NCI-H1694 (cell line): Measurements from ENCODE around the gene ABLIM2.
"Not testable (repeated sequence)": the region's sequence is repeated elsewhere in the genome, so short reads cannot be mapped to it uniquely, and the experiment has no call there.

Experiments
- DNase-seq: peaks from one replicate; lab custom pipeline; 2025; lab: John Stamatoyannopoulos, UW

ABLIM2 gene

DNA sequence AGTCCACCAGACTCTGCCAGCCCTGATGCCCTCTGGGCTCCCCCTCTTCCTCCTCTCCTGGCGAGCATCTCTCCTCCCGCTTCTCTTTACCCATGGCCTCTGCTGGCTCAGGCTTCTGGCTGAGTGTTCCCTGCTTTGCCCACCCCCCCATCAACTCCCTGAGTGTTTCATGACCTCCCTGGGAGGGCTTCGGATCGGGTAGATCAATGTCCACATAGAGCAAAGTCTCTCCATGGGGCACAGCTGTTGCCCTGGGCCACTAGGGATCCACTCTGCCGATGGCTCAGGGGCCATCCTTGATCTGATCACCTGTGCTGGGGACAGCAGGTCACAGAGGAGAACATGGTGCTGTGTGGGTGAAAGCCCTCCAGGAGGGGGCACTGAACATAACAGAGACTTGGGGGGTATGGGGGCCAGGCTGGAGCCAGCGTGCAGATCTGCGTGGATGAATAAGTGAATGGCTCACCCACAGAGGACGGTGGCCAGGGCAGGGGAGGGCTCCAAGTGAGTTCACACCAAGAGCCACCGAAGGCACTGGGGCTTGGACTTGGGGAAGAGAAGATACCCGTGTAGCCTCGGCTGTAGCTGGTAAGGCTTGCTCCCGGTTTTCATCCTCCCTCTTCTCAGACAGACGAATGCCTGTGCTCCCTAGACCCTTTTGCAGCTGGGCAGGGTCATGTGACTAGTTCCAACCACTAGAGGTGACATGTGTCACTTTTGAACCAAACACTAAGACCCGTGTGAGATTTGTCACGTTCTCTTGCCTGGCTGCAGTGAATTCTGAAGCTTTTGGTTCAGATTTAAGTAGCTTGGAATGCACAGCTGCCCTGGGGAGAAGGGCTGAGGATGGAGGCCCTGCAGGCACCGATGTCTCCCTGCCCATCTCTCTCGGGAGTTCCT lies 195.8 kb downstream of the ABLIM2 start:
- DNase-seq, result no peak

DNA sequence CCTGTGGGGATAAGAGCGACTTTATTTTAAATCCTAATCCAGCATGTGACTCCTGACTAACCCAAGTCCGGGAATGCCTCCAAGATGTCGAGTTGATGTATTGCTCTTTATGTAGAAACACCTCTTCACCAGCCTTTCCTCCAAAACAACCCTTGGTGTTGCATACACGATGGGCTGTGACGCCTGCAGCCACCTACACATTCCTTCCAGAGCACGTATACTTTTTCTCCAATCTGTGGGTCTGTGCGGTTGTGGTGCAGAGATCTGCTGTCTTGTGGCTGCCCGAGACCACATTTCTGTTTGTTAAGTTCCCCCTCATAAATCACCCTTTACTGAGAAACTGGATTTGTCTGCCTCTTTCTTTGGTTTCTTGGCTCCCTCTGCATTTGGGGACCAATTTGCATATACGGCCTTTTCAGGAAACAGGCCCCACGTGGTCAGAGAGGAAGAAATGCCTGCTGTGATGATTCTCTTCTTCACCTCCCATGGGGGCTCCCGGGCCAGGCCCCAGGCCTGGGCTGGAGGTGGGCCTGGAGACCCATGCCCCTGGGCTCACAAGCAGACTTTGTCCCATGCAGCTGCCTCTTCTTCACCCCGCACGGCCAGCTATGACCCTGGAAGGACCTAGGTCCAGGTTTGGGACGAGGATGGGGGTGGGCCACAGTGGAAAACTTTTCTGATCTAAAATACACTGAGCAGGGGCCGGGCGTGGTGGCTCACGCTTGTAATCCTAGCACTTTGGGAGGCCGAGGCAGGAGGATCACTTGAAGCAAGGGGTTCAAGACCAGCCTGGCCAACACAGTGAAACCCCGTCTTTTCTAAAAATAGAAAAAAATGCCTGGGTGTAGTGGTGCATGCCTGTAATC lies 197.6 kb downstream of the ABLIM2 start:
- DNase-seq, result peak; percentile 31

DNA sequence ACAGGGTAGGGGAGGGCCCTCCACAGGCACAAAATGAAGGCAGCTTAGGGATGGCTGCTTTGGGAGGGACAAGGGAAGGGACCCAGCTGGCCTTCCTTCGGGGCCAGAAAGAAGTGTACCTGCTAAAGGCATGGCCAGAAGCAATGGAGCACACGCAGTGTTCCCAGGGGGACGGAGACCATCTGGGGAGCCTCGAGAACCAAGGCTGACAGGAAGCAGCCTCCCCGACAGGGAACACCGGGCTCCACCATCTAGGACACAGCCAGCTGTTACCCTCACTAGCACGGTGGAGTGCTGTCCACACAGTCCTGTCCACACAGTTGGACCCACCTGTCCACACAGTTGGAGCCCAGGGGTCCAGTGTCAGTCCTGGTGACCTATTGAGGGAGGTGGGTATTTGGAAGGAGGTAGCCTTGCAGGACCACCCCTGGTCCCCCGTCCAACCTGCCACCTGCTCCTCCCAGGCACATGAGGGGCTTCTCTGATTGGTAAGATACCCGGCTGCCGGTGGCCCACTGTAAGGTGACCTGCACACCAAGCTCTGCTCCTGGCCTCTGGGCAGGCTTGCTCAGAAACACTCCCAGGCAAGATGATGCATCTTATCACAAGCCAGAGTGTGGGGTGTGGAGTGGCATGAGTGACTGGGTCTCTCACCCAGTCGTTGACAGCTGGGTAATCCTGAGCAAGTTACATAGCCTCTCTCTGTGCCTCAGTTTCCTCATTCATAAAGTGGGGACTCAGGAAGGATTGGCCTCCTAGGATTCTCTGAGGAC lies 198.4 kb downstream of the ABLIM2 start:
- peak; percentile 26 for DNase-seq

DNA sequence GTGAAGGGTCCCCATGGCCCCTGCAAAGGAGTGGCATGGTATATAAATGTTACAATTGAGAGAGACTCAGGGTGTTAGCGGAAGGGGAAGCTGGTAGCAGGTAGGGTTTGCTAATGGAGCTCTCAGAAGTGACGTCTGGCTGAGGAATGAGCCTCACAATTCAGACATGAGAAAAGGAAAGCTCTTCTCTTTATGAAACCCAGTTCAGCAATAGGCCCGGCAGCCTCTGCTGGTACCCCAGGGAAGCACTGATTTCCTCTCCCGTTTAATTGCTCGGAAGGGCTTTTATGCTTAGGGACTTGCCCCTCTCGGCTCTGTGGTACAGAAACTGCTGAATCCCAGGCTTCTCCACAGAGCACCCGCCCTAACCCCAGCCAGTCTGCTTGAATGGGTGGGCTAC lies 199.5 kb downstream of the ABLIM2 start:
- DNase-seq, result no peak

DNA sequence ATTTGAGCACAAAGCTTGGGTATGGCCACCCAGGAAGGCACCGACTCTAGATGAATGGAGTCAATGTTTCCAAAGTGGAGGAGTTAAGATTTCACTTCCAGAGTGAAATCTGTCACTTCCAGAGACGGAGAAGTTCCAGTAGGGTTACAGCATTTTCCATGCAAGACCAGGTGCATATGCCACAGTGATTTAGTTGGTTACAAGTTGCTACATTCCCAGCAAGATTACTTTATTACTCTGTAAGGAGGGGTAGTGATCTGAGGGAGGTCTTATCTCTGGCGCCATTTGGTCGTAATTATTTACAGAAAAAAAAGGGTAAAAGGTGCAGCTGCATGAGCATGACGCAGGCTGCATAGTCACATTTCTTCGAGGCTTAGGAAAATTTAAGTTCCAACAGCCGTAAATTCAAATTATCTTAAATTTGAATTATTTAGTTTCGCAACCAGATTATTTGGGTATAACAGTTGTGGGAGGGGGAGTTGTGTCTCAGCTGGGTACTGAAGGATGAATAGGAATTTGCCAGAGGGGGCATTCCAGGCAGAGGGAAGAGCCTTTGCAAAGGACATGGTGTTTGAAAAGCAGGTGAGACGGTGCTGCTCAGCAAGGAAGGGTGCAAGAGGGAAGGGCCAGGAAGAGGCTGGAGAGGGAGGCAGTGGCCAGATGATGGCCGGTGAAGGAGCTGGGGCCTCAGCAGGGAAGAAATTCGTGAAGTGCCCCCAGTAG lies 201.5 kb downstream of the ABLIM2 start:
- DNase-seq, result no peak

DNA sequence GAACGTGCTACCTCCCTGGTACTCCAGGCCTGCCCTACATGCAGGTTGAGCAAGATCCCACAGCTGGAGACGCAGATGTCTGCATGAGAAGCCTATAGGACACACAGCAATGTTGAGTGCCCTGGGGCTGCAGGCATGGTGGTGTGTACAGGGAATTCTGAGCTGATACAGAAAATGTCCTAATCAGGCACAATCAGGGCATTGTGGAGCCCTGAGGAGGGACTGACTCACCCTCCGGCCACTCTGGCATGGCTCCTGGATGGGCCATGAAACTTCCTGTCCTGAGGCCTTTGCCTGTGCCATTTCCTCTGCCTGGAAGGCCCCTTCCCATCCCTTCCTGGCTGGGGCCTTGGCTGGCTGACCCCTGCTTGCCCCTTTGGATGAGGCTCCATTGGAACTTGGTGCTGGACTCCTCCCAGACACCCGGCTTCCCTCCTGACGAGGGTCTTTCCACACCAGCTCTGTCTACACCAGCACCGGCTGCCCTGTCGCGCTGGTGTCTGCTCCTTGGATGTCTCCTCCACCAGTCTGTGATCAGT lies 202.3 kb downstream of the ABLIM2 start:
- DNase-seq, result no peak

DNA sequence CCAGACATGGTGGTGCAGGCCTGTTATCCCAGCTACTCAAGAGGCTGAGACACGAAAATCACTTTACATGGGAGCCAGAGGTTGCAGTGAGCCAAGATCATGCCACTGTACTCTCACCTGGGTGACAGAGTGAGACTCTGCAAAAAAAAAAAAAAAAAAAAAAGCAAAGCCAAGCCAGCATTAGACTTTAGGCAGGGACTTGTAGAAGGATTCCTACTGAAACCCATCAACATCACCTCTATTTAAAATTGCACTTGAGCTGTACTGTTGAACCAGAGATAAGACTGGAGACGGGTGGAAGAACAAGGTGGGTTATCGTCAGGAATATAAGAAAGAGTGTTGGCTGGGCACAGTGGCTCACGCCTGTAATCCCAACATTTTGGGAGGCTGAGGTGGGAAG lies 203.2 kb downstream of the ABLIM2 start:
- DNase-seq, result no peak

DNA sequence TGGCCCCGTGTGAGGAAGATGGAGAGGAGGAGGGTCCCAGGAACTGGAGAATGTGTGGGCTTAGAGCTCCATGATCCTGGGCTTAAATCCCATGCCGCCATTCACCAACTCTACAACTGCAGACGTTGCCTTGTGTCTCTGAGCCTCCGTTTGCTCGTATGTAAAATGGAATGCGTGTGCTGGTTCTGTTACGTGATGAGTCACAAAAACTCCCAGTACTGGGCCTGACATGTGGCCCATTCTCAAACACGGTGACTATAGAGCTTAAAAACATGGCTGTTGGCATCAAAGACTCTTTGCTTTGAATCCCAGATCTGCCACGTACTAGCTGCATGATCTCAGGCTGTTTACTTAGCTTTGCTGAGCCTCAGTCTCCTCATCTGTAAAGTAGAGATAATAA lies 206.0 kb downstream of the ABLIM2 start:
- no peak for DNase-seq

DNA sequence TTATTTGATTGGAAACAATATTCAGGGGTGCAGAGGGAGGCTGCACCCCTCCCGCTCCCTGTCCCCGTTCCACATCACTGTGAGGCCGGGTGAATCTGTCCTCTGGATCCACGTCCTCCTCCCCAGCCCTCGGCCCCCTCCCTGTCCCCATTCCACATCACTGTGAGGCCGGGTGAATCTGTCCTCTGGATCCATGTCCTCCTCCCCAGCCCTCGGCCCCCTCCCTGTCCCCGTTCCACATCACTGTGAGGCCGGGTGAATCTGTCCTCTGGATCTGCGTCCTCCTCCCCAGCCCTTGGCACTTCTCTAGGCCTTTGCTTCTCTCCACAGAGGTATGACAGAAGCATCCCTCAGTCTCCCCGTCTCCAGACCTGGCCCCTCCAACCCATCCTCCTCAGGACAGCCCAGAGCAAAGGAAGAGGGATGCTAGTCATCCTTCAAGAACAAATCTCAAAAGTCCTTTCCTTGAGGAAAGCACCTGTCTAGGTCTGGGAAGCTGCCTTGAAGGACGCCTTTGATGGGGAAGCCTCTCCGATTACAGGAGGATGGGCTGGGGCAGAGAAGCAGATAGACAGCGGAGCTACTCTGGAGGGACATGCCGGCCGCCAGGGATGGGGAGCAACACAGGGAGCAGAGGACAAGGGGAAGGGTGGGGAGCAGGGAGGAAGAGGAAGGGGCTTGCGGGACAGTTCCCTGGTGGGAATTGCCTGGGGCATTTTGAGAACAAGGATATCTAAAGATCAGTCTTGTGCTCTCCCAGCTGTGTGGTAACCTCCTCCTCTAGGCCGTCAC lies 208.1 kb downstream of the ABLIM2 start:
- DNase-seq, result no peak

DNA sequence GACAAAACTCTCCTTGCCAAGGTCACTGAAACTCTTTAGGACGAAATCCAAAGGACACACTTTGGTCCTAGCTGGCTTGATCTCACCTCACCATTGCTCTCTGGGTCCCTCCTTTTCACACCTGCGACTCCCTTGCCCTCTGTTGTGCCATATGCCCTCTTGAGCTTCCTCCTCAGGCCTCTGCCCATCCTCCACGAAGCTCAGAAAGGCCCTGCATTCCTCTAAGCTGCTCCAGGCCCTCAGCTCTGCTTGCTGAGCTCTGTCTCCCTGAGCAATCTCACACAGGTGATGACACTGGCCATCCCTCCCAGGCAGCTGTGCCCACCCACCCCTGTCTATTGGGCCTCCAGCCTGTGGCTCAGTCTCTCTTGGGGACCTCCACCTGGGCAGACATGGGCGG lies 208.9 kb downstream of the ABLIM2 start:
- no peak for DNase-seq

DNA sequence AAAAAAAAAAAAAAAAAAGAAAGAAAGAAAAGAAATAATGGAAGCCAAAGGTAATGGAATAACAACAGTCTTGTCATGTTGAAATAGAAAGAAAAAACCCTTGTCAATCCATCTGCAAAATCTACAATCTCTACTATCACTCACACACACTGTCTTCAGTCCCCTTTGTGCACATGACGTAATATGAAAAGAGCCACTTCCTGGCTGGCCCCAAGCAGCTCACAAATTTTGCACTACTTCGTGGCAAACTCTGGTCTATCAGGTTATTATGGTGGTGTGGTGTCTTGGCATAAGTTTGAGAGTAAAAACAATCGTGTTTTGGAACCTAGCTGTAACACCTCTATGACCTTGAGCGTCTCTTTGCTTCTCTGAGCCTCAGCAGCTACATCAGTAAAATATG lies 210.7 kb downstream of the ABLIM2 start:
- no peak for DNase-seq

DNA sequence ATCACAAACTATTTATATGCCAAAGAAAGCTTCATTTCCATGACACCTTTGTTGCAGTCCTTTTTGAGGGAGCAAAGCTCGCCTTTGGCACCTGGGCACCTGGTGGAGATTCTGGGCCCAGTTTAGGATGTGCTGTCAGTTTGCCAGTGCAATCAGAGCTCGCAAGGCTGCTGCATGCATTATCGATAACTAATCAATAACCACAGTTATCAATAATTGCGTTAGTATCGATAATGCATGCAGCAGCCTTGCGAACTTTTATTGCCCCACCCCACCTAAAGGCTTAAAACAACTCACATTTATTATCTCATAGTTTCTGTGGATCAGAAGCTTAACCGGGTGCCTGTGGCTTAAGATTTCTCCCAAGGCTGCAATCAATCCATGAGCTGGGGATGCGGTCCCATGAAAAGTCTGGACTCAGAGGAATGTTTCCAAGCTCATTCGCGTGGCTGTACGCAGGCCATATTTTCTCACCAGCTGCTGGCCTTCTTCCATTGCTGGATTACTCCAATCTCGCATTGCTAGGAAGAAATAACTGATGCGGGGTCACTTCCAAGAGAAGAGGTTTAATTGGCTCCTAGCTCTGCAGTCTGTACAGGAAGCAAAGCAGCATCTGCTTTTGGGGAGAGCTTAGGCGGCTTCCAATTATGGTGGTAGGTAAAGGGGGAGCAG lies 212.8 kb downstream of the ABLIM2 start:
- DNase-seq, result no peak

DNA sequence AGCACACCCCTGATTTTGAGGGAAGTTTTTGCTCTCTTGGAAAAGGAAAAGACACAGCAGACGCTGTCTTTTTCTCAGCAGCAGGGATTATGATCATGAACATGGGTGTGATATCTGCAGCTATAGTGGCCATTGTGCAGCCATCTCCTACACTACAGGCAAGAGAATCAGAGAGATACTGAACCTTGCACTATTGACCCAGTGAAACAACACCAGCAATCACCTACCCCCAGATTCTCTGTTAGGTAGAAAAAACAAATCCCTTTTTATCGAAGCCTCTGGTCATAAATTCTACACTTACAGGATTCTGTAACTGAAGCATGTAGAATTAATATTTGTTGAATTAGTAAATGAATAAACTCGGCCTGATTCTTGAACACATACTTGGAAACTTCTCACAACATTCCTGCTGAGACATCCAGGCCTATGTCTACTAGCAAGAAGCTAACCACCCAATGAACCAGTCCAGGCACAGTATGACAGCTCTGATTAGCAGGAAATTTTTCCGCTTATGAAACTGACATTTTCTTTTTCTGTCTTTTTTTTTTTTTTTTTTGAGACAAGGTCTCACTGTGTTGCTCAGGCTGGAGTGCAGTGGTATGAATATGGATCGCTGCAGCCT lies 213.9 kb downstream of the ABLIM2 start:
- DNase-seq, result no peak

DNA sequence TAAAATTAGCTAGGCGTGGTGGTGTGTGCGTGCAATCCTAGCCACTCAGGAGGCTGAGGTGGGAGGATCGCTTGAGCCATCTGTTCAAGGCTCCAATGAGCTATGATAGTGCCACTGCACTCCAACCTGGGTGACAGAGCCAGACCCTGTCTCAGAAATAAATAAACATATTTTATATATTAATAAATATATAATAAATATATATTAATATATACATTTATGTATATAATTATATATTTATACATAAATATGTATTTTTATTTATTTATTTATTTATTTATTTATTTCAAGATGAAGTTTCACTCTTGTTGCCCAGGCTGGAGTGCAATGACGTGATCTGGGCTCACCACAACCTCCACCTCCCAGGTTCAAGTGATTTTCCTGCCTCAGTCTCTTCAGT lies 214.9 kb downstream of the ABLIM2 start:
- DNase-seq, result not testable (repeated sequence)

DNA sequence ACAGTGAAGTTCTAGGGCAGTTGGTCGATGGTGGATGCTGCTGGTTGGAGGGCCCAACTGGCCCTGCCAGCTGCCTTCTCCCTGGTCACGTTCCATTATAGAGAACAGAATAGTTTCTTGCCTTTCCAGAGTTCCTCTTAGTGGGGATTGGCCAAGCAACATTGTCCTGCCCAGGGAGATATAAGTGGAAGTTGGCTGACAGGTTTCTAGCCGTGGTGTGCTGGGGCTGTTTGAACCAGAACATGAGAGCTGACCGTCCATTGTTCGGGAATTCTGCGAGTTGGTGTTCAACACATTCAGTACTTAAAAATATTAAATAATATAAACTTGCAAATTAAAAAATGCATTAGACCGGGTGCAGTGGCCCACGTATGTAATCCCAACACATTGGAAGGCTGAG lies 215.4 kb downstream of the ABLIM2 start:
- no peak for DNase-seq

DNA sequence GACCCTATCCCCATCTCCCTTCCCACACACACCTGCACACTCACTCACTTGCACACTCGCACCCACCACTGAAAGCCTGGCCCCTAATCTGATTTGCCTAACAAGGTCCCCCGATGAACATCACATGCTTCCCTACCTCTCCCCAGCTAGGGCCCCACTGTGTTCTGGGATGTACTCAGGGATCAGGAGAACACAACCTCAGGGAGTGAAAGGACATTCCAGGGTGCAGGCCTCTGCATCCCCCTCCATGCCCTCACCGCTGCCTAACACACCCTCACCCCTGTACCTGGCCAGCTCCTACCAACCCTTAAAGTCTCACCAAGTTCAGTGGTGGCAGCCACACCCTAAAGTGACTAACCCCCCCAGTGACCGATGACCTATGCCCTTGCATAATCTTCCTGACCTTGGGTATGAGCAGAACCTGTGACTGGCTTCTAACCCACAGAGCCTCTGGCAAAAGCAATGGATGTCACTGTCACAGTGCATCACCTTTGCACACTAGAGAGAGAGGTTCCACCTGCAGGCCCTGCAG lies 216.6 kb downstream of the ABLIM2 start:
- no peak for DNase-seq

DNA sequence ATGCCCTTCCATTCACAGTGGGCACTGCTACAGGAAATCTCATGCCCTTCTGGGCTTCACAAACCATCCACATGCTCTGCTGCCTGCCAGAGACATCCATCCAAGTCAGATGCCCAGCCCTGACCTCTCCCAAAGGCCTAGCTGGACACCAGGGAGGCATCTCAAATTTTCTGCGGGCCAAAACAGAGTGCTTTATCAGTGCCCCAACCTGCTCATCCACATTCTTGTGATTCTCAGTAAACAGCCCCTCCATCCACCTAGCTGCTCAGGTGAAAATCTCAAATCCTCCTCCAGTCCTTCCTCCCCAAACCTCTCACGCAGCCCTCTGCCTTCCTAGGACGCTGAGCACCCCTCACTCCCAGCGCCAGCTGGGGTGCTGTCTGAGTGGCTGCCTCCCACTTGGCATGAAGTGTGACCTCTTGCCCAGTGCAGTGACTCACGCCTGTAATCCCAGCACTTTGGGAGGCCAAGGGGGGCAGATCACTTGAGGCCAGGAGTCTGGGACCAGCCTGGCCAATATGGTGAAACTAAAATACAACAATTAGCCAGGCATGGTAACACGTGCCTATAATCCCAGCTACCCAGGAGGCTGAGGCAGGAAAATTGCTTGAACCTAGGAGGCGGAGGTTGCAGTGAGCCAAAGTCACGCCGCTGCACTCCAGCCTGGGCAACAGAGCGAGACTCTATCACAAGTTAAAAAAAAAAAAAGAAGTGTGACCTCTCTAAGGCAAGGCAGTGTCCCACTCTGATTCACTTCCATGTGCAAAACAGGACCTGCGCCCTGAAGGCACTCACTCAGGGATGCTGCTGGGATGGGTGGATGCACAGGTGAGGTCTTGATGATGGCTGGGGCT lies 217.3 kb downstream of the ABLIM2 start:
- no peak for DNase-seq

DNA sequence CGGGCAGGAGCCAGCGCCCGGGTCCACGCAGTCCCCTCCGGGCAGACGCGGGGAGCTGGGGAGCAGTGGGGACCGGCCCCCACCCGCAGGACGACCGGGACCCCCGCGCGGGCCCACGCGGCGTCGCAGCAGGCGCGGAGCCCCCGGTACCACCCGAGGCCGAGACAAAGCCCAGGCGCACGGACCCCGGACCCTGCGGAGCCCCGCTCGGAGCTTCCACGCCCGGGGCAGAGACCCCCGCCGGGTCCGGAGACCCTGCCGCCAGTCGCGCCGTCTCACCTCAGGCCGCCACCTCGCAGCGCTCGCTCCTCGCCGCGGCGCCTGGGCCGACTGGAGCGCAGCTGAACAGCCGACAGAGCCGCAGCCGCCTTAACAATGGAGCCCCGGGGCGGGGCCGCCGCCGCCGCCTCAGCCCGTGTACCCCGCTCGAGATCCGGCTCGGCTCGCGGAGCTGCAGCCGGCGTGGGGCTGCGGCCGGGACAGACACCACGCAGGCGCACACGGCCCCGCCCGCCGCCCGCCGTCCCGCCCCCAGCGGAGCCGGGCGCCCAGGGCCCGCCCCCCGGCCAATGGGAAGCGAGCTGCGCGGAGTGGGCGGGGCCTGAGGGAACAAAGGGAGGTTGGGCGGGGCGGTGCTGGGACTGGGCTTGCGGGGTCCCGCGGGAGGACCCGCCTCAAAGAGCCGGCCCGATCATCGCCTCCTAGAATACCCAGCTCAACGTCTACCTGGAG lies 219.1 kb downstream of the ABLIM2 start, which contains the start of gene AFAP1:
TSS of gene AFAP1 (minus strand) at position 485 of the 732 bp plus-strand sequence. CDS start 67,783 bp downstream, outside the sequence.
- DNase-seq, result peak; percentile 63
